GM19238 (cell line): Measurements from ENCODE around the gene SLAMF6.
A peak's percentile ranks its signal among the peaks of the same experiment; 100 is the strongest.
"Not testable (repeated sequence)": the region's sequence is repeated elsewhere in the genome, so short reads cannot be mapped to it uniquely, and the experiment has no call there.

Experiments
- DNase-seq: peaks from one replicate; pipeline ENCODE4 v3.0.0; 2011; ENCODE audit warnings: low spot score; ENCODE audit not compliant: insufficient read length

Gene SLAMF6

DNA sequence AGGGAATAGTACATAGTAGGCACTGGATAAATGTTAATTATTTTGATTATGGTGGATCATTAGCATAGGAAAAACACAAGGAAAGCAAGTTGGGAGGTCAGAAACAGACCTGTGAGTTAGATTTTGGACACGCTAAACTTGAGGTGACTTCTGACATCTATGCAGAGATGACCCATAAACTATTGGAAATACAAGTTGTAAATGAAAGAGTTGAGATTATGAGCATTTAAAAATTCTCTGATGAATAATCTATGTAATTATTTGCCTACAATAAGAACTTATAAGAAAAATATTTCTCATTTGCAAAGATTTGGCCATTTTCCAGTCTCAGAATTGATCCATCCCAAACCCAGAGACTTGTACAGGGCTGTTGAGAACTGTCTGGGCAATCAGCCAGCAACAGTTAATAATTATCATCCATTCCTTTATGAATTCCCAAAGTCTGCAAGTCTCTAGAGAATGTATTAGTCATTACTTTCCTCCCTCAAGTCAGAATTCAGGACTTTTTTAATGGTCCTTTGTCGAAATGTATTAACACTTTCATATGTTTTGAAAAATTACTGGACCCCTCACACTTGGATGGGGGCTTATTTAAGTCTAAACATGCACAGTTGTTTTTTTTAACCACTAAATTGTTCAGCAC is 19.4 kb upstream of the SLAMF6 start:
- DNase-seq: no peak

DNA sequence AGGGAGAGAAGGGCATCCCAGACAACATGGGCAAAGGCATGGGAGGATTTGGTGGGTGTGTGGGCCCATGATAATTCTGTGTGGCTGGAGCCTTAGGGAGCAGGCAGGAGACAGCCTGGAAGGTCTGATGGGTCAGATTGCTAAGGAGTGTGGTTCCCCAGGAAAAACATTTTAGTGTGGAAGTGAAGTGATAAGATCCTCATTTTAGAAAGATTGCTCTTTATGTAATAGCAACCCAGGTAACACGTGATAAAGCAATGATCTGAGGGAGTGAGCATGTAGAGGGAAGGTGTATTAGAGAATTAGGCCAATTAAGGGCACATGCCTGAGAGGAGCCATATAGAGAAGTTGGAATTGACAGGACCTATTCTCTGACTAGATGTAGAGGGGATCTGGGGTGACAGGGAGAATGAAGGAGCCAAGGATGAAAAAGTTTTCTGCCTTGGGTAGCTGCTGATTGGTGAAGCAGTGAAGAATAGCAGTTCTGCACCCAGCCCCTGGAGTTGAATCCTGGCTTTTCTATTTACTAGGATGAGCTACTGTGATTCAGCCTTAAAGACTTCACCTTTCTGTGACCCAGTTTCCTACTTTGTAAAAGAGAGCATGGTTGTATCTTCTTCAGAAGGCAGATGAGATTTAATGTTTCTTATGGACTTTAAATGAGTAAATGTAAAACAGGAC is 18.7 kb upstream of the SLAMF6 start:
- DNase-seq: no peak

DNA sequence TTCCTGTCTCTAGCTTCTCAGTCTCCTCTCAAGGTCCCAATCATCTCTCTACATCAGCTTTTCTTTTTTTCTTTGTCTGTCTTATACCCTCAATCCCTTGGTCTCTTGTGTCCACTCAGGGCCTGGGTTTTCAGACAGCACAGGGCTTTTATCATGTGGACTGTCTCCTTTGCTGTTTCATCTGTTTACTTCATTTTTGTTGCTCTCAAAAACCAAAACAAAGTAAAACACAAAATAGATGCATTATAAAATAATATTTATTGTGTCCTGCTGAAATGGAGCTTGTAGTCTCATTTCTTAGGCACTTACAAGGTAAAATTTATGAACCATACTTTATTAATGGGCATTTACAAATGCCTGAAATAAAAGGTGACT is 17.8 kb upstream of the SLAMF6 start:
- no peak for DNase-seq

DNA sequence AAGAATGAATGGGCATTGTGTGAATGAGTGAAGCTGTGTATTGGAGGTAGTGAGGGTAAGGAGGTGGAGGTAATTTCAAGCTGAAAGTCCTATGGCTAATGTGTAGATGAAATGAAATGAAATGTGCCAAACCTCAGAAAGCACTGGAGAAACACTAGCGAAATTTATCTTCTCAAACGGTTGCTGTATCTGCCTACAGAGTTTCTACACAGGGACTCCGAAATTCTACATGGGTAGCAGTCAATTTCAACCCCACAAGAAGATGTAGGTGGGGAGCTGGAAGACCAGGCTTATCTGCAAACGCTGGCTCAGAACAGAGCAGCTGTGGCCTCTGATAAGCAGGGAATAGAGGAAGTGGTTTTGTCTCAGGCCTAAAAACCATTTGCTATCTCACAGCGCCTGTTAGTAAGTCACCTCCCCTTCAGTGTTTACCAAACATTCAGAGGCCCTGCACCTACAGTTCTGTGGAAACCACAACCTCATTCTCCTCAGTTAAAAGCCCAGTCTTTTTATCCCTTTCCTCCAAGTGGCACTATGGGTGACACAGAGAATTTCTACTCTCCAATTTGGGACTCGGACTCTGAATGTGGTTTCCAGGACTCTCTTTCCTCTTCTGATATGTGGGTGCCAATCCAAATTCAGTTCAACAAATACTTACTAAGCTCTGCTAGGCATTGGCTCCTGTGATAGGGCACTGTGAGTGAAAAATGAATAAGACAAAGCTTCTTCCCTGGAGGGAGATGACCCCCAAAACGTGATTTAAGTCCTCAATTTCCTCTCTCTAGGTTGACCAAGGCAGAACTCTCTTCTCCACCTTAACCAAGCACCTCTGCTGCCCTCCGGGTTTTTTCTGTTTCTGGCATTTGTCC is 17.2 kb upstream of the SLAMF6 start:
- DNase-seq: peak; percentile 51

DNA sequence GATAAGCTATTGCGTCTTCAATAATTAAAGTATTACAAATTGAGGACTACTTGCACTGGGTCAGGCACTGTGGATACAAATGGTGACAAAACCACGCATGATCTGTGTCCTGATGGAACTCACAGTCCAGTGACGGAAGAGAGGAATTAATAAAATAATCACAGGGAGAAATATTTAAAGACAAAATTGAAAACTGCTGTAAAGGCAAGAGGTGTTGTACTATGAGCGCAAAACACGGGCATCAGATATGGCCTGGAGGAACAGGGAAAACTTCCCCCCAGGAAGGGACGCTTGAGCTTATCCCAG is 16.6 kb upstream of the SLAMF6 start:
- no peak for DNase-seq

DNA sequence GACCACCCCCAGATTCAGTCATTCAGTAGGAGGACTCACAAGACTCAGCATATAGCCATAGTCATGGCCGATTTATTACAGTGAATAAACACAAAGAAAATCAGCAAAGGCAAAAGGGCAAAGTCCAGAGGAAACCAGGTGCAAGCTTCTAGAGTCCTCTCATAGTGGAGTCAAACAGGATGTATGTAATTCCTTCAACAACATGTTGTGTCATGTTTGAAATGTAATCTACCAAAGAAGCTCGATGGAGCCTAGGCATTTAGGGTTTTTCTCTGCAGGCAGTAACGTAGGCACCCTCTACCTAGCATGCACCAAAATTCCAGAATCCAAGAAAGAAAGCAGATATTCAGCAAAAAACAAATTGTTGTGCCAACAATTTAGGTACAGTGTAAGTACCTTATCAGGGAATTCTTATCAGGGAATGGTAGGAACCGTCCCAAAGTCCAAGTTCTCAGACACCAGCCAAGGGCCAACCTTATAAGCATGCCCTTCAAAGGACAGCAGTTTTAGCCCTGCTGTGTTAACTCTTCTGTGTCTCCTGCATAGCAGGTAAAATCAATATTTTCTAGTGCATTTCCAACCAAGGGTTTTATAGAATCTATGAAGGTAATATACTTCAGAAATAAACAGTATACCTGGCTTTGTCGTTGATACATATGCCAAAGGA is 16.1 kb upstream of the SLAMF6 start:
- DNase-seq: no peak

DNA sequence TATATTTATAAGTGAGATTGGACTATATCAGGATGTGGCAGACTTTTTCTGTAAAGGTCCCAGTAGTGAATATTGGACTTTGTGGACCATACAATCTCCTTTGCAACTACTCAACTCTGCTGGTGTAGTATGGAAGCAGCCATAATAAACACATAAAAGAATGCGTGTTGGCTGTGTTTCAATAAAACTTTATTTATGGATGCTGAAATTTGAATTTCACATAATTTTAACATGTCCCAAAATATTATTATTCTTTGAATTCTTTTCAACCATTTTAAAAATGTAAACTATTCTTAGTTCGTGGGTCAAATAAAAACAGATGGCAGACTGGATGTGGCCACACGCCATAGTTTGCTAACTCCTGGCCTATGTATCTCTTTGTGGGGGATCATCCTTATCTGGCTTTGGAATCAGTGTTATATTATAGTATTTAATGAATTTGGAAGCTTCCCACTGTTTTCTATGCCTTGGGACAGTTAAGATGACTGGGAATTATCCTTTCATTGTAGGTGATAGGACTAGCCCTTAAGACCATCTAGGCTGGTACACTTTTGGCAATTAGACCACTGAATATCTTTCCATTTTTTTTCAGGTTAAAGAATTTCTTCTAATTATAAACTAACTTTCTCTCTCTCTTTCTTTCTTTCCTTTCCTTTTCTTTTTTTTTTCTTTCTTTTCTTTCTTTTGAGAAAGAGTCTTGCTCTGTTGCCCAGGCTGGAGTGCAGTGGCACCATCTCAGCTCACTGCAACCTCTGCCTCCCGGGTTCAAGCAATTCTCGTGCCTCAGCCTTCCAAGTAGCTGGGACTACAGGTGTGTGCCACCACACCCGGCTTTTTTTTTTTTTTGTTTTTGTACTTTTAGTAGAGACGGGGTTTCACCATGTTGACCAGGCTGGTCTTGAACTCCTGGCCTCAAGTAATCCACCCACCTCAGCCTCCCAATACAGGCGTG is 14.9 kb upstream of the SLAMF6 start:
- no peak for DNase-seq

DNA sequence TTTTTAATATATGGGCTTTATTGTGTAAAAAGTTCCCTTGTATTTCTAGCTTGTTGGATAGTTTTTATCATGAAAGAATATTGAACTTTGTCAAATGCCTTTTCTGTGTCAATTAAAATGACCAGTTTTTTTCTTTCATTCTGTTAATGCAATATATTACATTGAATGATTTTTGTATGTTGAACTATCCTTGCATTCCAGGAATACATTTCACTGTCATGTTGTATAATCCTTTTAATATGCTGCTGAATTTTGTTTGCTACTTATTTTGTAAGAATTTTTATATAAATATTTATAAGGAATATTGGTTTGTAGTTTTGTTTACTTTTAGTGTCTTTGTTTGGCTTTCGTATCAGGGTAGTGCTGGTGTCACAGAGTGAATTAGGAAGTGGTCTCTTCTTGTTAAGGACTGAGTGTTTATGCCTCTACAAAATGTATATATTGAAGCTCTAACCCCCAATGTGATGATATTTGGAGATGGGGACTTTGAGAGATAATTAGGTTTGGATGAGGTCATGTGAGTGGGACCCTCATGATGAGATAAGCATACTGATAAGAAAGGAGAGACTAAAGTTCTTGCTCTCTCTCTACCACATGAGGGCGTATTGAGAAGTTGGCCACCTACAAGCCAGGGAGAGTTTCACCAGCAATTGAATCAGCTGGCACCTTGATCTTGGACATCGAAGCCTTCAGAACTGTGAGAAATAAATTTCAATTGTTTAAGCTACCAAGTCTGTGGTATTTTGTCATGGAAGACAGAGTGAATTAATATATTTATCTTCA is 12.0 kb upstream of the SLAMF6 start:
- DNase-seq: no peak

DNA sequence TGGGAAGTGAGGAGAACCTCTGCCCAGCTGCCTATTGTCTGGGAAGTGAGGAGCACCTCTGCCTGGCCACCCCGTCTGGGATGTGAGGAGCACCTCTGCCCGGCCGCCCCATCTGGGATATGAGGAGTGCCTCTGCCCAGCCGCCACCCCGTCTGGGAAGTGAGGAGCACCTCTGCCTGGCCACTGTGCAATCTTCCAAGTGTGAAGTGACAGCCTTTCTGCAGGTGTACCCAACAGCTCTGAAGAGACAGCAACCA is 9.4 kb upstream of the SLAMF6 start:
- DNase-seq: not testable (repeated sequence)

DNA sequence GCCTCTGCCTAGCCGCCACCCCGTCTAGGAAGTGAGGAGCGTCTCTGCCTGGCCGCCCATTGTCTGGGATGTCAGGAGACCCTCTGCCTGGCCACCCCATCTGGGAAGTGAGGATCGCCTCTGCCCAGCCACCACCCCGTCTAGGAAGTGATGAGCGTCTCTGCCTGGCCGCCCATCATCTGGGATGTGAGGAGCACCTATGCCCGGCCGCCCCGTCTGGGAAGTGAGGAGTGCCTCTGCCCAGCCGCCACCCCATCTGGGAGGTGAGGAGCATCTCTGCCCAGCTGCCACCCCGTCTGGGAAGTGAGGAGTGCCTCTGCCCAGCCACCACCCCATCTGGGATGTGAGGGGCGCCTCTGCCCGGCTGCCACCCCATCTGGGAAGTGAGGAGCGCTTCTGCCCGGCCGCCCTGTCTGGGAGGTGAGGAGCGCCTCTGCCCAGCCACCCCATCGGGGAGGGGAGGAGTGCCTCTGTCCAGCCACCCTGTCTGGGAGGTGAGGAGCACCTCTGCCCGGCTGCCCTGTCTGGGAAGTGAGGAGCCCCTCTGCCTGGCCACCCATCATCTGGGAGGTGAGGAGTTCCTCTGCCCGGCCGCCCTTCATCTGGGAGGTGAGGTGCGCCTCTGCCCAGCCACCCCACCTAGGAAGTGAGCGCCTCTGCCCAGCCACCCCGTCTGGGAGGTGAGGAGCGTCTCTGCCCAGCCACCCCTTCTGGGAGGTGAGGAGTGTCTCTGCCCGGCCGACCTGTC is 8.9 kb upstream of the SLAMF6 start:
- DNase-seq: not testable (repeated sequence)

DNA sequence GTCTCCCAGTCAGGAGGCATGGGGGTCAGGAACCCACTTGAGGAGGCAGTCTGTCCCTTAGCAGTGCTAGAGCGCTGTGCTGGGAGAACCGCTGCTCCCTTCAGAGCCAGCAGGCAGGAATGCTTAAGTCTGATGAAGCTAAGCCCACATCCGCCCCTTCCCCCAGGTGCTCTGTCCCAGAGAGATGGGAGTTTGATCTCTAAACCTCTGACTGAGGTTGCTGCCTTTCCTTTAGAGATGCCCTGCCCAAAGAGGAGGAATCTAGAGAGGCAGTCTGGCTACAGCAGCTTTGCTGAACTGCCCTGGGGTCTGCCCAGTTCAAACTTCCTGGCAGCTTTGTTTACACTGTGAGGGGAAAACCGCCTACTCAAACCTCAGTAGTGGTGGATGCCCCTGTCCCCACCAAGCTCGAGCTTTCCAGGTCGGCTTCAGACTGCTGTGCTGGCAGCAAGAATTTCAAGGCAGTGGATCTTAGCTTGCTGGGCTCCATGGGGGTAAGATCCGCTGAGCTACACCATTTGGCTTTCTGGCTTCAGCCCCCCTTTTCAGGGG is 6.4 kb upstream of the SLAMF6 start:
- DNase-seq: not testable (repeated sequence)

DNA sequence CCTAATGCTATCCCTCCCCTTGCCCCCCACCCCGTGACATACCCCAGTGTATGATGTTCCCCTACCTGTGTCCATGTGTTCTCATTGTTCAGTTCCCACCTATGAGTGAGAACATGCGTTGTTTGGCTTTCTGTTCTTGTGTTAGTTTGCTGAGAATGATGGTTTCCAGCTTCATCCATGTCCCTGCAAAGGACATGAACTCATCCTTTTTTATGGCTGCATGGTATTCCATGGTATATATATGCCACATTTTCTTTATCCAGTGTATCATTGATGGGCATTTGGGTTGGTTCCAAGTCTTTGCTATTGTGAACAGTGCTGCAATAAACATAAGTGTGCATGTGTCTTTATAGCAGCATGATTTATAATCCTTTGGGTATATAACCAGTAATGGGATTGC is 734 bp upstream of the SLAMF6 start:
- DNase-seq: not testable (repeated sequence)

DNA sequence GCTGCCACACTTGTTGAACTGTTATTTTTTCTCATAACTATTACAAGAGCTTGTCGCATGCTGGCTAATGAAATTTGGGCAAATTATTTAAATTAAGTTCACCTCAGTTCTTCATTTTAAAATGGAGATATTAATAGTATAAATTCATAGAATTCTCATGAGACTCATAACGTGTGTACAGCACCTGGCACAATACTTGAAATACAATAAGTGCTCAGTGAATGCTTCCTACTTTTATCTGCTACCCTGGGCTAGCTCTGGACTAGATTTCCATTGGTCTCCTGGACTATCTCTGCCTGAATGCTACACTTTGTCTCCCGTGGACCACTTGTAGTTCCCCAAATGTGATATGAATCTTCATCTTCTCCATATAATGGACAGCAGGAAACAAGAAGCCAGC is 919 bp downstream of the SLAMF6 start:
- no peak for DNase-seq

DNA sequence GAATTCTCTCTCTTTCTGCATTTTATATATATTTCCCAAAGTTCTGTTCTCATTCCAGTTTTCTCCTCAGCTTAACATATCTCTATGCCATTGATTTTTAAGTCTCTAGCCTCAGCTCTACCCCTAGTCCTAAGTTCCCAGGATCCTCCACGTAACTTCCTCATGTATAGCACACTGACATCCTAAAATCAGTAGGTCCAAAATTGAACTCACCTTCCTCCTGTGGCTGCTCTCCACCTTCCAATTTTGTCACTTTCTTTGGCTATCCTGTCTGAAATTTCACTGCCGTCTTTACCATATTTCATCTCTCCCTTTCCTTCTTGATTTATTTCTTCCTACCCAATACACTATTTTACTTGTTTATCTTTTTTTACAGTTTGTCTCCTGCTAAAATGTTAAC is 1.5 kb downstream of the SLAMF6 start:
- DNase-seq: no peak

DNA sequence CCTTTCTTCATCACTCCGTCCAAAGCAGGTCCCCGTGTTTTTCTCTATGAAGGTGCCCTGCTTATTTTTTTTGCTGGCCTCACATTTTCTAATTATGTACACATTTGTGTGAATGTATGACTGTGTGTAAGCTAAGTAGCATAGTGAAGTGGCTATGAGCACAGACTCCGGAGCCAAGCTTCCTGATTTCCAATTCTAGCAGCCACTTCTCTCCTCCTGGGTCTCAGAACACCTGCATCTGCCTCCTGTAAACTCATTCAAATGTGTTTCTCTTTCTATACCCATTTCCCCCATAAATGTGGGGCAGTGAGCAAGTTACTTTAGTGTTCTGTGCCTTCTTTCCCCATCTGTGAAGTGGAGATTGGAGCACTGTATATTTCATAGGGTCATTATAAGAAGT is 2.1 kb downstream of the SLAMF6 start:
- no peak for DNase-seq

DNA sequence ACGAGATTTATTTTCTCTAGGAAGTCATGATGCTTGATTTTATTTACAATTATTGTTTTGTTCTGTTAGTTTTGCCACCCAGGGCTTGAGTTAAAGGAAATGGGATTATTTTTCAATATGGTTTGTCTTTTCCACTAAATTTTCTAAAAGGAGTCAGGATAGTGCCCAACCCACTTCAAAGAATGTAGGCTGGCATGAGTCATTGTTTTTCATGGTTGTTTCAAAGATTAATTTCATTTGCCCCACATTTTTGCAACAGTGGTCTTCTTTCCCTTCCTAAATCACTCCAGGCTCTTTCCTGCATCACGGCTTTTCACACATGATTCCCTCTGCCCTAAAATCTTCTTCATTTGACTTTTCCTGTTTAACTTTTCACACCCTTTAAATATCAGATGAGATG is 2.5 kb downstream of the SLAMF6 start:
- DNase-seq: no peak

DNA sequence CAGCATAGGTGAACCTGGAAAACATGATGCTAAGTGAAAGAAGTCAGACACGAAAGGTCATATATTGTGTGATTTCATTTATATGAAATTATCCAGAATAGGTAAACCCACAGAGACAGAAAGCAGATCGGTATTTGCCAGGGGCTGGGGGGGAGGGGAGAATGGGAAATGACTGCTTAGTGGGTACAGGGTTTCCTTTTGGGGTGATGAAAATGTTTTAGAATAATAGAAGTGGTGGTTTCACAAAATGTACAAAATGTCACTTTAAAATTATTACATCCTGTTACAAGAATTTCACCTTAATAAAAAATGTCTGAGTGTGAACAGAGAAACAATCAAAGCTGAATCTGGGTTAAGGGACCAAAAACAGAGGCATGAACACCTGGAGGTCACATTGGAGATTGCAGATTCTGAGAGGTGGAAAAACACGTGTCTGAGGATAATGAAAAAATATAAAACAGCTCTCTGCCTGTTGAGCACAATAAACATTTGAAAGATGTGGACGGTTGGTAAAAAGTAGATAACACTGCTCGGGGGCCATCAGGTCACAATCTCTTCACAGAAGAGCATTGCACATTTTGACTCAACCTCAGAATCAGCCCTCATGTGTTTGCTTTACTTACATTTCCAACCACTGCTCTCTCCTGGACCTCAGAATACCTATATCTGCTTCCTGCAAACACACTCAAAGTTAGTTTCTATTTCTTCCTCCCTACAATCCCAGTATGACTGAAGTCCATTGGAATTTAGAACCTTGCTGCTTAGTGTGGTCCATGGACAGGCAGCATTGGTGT is 3.2 kb downstream of the SLAMF6 start:
- no peak for DNase-seq

DNA sequence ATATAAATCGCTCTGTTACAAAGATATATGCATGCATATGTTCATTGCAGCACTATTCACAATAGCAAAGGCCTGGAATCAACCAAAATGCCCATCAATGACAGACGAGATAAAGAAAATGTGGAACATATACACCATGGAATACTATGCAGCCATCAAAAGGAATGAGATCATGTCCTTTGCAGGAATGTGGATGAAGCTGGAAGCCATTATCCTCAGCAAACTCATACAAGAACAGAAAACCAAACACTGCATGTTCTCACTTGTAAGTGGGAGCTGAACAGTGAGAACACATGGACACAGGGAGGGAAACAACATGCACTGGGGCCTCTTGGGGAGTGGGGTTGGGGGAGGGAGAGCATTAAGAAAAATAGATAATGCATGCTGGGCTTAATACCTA is 5.5 kb downstream of the SLAMF6 start:
- DNase-seq: not testable (repeated sequence)

DNA sequence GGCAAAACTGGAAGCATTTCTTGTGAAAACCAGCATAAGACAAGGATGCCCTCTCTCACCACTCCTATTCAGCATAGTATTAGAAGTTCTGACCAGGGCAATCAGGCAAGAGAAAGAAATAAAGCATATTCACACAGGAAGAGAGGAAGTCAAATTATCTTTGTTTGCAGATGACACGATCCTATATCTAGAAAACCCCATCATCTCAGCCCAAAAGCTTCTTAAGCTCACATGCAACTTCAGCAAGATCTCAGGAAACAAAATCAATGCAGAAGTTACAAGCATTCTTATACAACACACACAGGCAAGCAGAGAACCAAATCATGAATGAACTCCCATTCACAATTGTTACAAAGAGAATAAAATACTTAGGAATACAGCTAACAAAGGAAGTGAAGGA is 7.1 kb downstream of the SLAMF6 start:
- DNase-seq: not testable (repeated sequence)
